GM21390 (cell line): ENCODE results near the gene RABAC1.

Experiments used
- ATAC-seq: cut with Tn5 transposase; IDR thresholded peaks from one replicate; pipeline ENCODE4 v1.9.1; 2021; ENCODE audit not compliant: unreplicated experiment

The RABAC1 gene

DNA sequence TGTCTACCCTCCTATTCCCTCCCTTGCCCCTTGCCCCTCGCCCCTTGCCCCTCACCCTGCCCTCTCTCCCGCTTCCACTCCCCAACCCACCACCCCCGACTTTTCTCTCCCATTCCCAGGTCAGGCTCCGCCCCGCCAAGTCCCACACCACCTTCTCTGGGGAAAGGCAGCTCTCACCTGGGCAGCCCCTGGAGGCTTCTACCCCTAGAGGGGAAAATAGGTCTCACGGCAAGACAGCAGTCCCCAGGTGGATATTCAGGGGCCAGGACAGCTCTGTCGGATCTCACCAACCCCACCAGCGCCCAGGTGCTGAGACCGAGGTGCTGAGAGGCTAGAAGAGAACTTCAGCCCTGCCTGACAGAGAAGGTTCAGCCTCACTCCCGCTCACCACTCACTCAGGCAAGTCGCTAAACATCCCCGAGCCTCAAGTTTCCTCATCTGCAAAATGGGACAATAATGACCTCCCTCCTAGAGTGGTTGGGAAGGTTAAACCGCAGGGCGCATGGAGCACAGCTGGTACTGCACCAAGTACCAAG, 29.5 kb downstream of the RABAC1 start:
- ATAC-seq, result no peak

GRCh38 chr19:41928754-41929535, 30.2 kb downstream of the RABAC1 start:
- no peak for ATAC-seq

DNA sequence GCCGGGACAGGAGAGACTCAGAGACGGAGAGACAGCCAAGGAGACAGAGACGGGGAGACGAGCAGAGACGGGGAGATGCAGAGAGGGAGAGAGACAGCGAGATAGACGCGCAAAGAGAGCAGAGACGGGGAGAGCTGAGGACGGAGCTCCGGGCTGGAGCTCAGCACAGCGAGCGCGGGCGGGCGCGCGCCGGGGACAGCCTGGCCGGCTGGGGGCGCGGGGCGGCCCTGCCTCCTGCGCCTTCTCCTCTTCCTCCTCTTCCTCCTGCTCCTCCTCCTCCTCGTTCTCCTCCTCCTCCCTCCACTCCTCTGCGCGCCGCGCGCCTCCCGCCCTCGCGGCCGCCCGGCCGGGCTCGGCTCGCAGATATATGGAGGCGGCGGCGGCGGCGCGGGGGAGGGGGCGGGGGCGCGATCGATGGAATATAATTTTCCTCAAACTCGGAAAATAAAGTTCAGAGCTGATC, 30.9 kb downstream of the RABAC1 start, which contains the start of gene ERFL:
ERFL (minus strand) TSS at position 229 of the 463 bp plus-strand sequence. CDS start 15,530 bp downstream, outside the sequence.
- no peak for ATAC-seq

DNA sequence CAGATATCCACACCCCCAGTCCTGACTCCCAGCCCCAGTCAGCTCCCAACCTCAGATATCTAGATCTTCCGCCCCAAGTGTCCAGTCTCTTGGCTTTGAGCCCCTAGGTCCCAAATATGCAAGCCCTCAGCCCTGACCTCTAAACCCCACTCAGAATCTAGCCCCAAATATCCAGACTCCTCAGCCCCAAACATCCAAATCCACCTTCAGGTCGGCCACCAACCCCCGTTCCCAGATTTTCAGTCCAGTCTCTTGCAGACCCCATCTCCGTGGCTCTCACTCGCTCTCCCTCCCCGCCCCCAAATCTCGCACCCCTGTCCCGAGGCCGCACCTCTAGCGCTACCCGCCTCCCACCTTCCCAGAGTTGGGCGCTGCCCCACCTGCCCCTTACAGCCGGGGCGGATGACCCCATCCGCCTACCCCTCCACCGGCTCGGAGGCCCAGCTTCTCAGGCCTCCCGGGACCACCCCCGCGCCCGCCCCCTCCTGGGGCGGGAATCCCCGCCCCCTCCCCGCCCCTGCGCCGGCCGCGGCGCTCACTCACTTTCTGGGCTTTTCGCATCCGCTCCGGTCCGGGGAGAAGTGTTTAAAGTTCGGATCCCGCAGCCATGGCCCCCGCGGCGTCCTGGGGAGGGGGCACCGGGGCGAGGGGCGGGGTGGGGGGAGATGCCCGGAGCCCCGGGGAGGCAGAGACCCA, 31.5 kb downstream of the RABAC1 start:
- no peak for ATAC-seq

DNA sequence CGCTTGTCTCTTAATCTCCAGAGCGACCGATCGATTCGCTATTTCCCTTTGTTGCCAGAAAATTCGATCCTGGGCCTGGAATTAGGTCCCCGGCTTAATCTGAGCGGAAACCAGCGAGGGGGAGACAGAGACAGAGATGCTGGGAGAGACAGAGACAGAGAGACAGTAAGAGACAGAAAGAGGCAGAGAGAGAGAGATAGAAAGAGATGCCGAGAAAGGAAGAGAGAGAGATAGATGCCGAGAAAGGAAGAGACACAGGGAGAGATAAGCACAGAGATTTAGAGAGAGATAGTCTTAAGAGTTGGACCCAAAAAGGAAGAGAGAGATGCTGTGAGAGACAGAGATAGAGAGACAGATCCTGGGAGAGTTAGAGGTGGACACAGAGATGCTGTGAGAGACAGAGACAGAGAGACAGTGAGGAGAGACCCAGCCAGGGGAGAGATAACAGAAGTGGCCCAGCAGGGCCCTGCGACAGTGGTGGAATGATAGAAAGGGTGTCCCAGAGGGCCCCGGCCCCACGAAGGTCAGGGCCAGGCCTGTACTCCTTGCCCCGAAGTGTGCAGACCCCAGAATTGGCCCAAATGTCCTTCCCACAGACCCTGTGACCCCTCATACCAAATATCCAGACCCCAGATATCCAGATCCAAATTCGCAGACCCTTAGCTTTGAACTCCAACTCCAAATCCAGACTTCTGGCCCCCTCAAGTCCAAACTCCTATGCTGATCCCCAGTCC, 32.2 kb downstream of the RABAC1 start:
- ATAC-seq, result no peak

DNA sequence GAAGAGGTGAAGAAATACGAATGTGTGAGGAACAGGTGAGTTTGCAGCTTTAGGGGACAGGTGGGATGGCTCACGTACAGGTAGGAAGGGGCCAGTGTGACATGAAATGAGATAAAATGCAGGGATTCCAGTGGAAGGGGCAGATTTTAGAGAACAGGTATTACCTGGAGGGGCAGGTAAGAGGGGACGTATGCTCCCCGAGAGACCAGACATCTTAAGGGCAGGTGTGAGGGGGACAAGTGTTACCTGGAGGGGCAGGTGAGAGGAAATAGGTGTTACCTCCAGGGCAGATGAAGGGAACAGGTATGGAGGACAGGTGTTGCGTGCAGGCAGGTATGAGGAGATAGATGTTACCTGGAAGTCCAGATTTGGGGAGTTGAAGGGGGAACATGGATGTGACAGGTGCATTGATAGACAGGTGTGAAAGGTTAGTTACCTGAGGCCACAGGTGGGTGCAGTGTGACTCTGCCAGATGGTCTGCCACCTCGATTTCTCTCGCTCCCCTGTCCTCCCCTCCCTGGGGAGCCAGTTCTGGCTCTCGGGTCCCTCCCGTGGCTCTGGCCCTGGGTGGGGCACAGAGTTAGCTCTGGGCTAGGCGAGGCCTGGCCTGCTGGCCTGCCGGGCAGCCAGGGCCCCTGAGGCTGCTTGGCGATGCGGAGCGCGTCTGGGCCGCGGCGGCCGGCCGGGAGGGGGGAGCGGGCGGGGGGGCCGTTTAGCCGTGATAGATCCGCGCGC, 32.9 kb downstream of the RABAC1 start:
- no peak for ATAC-seq

GRCh38 chr19:41925208-41926003, 33.7 kb downstream of the RABAC1 start:
- no peak for ATAC-seq

- no peak for ATAC-seq
Observed at GRCh38 chr19:41924151-41925145, 34.7 kb downstream of the RABAC1 start.

- ATAC-seq, result no peak
Observed at GRCh38 chr19:41923045-41923788, 35.9 kb downstream of the RABAC1 start.

- no peak for ATAC-seq
Observed at GRCh38 chr19:41922585-41922984, 36.5 kb downstream of the RABAC1 start.

GRCh38 chr19:41921577-41922576, 37.2 kb downstream of the RABAC1 start:
- ATAC-seq, result no peak

GRCh38 chr19:41920882-41921576, 38.1 kb downstream of the RABAC1 start:
- ATAC-seq, result no peak

DNA sequence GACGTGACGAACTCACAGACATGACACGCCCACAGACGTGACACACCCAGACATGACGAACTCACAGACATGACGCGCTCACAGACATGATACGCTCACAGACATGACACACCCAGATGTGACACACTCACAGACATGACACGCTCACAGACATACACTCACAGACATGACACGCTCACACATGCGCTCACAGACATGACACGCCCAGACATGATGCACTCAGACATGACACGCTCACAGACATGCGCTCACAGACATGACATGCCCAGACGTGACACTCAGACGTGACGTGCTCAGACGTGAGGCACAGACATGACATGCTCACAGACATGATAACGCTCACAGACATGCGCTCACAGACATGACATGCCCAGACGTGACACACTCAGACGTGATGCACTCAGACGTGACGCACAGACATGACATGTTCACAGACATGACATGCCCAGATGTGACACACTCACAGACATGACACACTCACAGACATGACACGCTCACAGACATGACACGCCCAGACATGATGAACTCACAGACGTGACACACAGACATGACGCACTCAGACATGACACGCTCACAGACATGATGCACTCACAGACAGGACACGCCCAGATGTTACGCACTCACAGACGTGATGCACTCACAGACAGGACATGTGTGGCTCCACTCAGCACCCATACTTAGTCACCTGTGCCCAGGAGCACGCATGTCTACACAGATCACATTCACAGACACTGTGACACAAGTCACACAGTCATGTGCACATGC, 39.0 kb downstream of the RABAC1 start:
- ATAC-seq, result no peak

DNA sequence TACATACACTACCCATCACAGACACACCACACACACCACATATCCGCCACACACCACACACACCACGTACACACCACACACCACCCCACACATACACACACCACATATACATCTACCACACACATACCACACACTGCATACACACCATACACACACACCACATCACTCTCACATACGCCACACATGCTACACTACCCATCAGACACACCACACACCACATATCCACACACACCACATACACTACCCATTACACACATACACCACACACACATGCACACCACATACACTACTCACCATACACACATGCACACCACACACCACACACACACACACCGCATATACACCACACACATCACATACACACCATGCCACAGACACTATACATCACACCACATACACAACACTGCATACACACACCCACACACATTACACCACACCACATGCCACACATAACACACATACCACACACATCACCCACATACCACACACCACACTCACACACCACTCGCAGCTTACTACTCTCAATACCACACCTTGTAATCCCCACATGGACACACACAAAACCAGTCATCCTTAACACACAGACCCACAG, 40.4 kb downstream of the RABAC1 start:
- no peak for ATAC-seq

- no peak for ATAC-seq
Observed at GRCh38 chr19:41918095-41918494, 41.0 kb downstream of the RABAC1 start.
